GM21526 (cell line): Measurements from ENCODE around the gene LTBP1.
A peak's percentile ranks its signal among the peaks of the same experiment; 100 is the strongest.
"Not testable (repeated sequence)": the region's sequence is repeated elsewhere in the genome, so short reads cannot be mapped to it uniquely, and the experiment has no call there.

Source experiments
- ATAC-seq: cut with Tn5 transposase; IDR thresholded peaks from one replicate; pipeline ENCODE4 v1.9.1; 2021; ENCODE audit warnings: moderate library complexity; ENCODE audit not compliant: unreplicated experiment, low FRiP score

Gene LTBP1

GRCh38 chr2:33389695-33390094 lies 442.9 kb downstream of the LTBP1 start:
- not testable (repeated sequence) for ATAC-seq

- no peak for ATAC-seq
Observed at GRCh38 chr2:33391529-33392255, 444.9 kb downstream of the LTBP1 start.

- no peak for ATAC-seq
Observed at GRCh38 chr2:33392366-33392765, 445.6 kb downstream of the LTBP1 start.

DNA sequence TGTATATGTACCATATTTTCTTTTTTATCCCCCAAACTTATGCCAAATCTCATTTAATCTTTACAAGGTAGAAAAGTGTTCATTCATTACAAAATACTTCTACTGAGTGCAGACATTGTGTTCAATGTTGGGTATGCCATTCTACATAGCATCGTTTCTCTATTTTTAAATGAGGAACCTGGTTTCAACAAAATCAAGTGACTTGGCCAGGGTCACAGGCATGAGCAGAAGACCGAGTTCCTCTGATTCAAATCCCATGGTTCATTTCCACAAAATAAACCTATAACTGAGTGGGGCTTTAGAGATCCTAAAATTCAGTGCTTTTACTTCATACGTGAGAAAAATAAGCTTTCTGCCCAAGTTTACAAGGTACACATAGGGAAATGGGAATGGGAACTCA lies 448.3 kb downstream of the LTBP1 start:
- ATAC-seq, result no peak

- peak; percentile 72 for ATAC-seq
Observed at GRCh38 chr2:33395655-33396249, 449.0 kb downstream of the LTBP1 start.

GRCh38 chr2:33404321-33404720 lies 457.6 kb downstream of the LTBP1 start:
- ATAC-seq, result no peak

- no peak for ATAC-seq
Observed at GRCh38 chr2:33406622-33407021, 459.9 kb downstream of the LTBP1 start.

- no peak for ATAC-seq
Observed at GRCh38 chr2:33408109-33408508, 461.4 kb downstream of the LTBP1 start.

- no peak for ATAC-seq
Observed at GRCh38 chr2:33409417-33409955, 462.7 kb downstream of the LTBP1 start.

DNA sequence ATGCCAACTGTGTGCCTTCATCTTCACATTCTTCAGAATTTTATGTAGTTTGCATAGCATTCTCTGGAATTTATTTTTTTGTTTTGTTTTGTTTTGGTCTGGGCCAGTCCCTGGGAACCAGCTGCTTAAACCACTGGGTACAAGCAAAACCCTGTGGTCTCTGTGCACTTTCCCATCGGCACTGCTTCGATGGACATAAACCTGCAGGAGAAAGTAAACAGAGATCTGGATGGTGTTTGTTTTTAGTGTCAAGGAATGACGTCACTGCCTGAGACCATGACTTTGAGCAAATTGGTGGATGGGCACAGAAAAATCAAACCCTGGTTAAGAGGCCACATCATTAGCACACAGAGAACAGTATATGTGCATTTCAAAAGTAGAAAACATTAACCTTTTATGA lies 465.0 kb downstream of the LTBP1 start:
- no peak for ATAC-seq

DNA sequence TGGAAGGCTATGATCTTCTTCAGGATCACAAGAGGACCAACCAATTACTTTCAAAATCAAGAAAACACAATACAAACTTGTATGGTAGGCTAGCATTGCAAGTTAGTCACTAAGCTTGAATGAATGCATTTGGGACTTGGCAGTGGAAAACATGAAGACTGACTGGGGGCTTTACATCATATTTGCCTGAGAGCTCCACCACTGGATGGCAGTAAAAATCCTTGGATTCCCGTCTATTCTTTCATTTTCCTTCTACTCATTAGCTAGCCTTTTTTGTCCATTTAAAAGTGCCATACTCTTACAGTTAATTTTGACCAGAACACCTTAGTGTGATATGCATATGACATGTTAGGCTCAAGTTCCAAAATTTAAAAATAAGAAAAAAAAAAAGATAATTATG lies 466.2 kb downstream of the LTBP1 start:
- ATAC-seq, result no peak

DNA sequence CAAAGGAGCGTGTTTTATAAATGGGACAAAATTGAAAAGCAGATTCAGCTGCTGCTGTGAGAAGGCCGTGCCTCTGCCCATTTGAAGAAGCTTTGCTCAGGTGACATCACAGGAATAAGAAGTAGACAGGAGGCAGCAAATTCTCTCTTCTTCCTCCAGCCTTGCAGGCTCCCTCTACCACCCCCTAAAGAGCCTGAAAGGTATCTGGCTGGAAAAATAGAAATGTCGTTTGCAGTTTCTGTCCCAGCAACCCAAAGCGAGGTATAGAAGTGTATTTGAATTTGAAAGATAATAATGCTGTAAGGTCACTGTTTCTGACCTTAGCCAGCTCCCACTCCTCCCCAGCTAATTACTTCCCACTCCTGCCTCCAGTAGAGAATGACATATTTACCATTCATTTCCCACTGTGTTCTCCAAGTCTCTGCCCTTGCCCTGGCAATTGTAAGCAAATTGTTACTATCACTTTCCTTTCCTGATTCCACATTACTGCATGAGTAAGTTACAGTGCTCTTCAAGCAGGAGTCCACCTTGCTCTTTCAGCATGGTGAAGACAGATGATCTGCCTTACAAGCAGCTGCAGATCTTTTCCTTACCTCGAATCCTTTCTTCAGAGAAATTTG lies 472.9 kb downstream of the LTBP1 start:
- ATAC-seq, result no peak

DNA sequence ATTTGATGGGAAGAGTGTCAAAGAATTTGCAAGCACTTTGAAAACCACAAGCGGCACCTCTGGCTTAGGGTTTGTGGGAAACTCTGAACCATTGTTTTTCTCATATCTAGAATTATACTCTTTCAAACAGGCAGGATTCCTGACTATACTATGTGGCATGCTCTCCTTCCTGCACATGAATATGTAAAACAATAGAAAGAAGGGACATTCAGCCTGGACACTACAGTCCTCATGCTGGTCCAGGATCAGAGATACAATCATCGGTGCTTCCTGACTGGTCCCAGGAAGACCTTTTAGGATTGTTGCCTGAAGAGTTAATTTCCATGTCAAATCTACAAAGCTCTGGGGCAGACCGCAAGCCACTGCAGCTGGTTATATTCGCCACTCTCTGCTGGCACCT lies 474.0 kb downstream of the LTBP1 start:
- no peak for ATAC-seq

GRCh38 chr2:33421820-33422219 lies 475.1 kb downstream of the LTBP1 start:
- no peak for ATAC-seq

GRCh38 chr2:33425161-33425560 lies 478.4 kb downstream of the LTBP1 start:
- ATAC-seq, result no peak

- ATAC-seq, result no peak
Observed at GRCh38 chr2:33425586-33426031, 478.9 kb downstream of the LTBP1 start.

DNA sequence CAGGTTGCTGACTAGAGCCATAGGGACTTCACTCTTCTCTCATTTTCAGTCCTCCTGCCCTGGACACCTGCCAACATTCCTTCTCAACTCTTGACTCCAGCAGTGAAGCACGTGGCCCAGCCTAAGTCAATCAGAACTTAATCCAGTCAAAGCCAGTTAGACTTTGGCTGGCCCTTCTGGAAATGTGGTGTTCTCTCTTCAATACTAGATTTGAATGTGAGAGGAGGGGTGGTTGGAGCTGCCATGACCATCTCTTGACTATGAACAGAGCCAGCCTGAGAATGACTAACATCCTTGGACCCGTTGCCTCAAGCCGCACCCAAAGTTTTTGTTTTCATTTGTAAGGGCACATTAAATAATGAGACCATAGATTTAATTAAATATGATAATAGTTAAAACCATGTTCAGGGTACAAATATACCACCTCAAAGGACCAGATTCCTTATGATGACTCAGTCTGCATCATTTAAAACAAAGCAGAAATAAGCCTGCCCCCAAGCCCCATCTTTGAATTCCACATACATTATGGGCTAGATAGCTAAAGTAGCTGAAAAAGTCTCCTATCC lies 480.0 kb downstream of the LTBP1 start:
- ATAC-seq, result no peak

DNA sequence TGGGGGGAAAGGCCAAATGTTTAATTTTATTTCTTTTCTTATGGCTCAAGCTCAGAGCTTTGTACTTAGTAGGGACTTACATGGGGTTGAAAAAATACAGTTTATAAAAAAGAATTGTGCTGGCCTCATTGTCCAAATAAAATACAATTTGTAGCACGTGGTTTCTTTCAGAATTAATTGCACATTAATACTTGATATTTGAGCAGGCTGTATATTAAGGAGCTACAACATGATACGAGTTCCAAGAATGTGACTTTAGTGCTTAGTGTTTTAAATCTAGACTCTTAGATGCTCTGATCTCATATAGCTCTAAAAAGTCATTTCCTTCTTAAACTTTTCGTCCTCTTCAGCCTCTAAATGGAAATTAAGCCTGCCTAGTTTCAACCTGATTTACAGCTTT lies 483.3 kb downstream of the LTBP1 start:
- ATAC-seq, result no peak

- no peak for ATAC-seq
Observed at GRCh38 chr2:33430856-33431255, 484.1 kb downstream of the LTBP1 start.

DNA sequence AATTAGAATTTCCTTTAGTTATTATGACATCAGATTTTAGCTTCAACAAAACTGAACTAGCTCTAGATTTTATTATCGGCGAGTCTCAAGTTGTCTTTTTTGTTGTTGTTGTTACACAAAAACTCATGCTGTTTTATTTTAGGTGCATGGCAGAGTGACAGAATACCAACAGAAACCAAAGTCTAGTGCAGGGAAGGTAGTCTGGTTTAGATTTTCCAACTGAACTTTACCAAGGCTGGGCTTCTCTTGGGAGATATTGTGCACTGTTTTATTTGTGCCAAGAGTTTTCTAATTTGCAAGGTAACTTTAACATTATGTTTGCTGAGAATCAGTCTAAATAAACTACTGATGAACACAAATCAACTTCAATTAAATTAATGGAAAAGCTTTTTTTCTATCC lies 486.1 kb downstream of the LTBP1 start:
- ATAC-seq, result no peak
